Esophagus squamous epithelium (tissue), 5 donors: Measurements from ENCODE around the gene TPD52L1. TPM values are rescaled to one million over a fixed set of nuclear protein-coding genes. Genes with fewer than 3 reads are reported as not detected.

Experiments
- DNase-seq: peaks from one replicate; lab custom pipeline; 2025; lab: John Stamatoyannopoulos, UW
- H3K27ac ChIP-seq, 4 donors: fragments of 200-600 bp; sonication (generic); one replicate each; pipeline ENCODE4 v1.5.1; 2016 to 2019; ENCODE audit warnings: mild to moderate bottlenecking in 1 of 4
- H3K27me3 ChIP-seq, 4 donors: fragments of 200-600 bp; sonication (generic); 1 replicate in 3 of 4; 2 replicates in 1 of 4; pipeline versions ENCODE4 v1.5.1 to v1.6.0; 2017 to 2021; ENCODE audit warnings: antibody characterized with exemption in 1 of 4
- H3K36me3 ChIP-seq, 3 donors: fragments of 200-600 bp; sonication (generic); one replicate each; pipeline ENCODE4 v1.5.1; 2016 to 2019
- H3K4me1 ChIP-seq, 3 donors: fragments of 200-600 bp; sonication (generic); one replicate each; pipeline ENCODE4 v1.5.1; 2017 to 2019
- H3K4me3 ChIP-seq, 4 donors: fragments of 200-600 bp; sonication (generic); 1 replicate in 3 of 4; 2 replicates in 1 of 4; pipeline ENCODE4 v1.5.1; 2016 to 2019; ENCODE audit warnings: mild to moderate bottlenecking in 2 of 4, moderate library complexity in 1 of 4
- H3K9me3 ChIP-seq, 3 donors: fragments of 200-600 bp; sonication (generic); one replicate each; pipeline ENCODE4 v1.5.1; 2016 to 2019
- POLR2A ChIP-seq, 4 donors: fragments of 450-650 bp; IDR thresholded peaks; one replicate each; pipeline ENCODE4 v1.6.1; 2017; ENCODE audit warnings: antibody characterized with exemption in 4 of 4, mild to moderate bottlenecking in 4 of 4, moderate library complexity in 3 of 4
- WGBS, 2 donors: methylation state at CpG; one replicate each; pipeline ENCODE4 v1.1.5; 2018; 5-methylcytosine and 5-hydroxymethylcytosine counted together
- intact Hi-C: fragments of 100-400 bp; cut with DNase I; formaldehyde crosslinking; loops from one replicate; pipeline ENCODE4 v1.15.0; 2022
- total RNA-seq, 4 donors: library from RNA; depleted of rRNA; stranded (reverse); fragments of >200 nt; gene quantifications; one replicate each; pipeline ENCODE4 v1.1.0, GENCODE V29; 2016
- TF ChIP-seq, protein P1 (sequence below), 6 experiments: fragments of 450-650 bp in 4 of 6; fragments of 200-600 bp in 2 of 6; sonication (generic) in 2 of 6; IDR thresholded peaks; one replicate each; pipeline ENCODE4 v1.5.1; 2016 to 2019; ENCODE audit warnings: antibody characterized with exemption in 6 of 6, mild to moderate bottlenecking in 4 of 6, moderate library complexity in 4 of 6
- donor health status: DM: yes; HTN: yes; CAD: no.

TPD52L1 gene
- total RNA-seq, 4 donors from 2014 or later, result 202 to 409 (median 275) TPM

DNA sequence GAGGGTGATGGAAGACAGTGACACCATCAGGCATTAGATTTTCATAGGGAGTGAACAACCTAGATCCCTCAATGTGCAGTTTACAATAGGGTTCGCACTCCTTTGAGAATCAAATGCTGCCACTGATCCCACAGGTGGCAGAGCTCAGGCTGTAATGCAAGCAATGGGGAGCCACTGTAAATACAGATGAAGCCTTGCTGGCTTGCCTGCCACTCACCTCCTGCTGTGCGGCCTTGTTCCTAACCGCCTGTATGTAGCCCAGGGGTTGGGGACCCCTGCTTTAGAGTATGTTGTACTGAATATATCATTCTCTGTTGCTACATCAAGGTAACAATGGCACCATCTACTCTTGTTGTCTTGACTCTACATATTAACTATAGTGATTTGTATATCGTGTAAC lies 37.1 kb downstream of the TPD52L1 start:
- Histone ChIP-seq H3K36me3 (no peaks in the 10 kb centered on the region), H3K9me3 (no peaks in the 10 kb centered on the region), H3K4me3 (no peak overlapping the region), H3K4me1 (peaks cover 30 to 79% (median 43%) of the 10 kb centered on the region in 3 donors), H3K27ac (peak overlapping the region in 3 of 4 donors; percentile 25 to 87 (median 85)), H3K27me3 (no peaks in the 10 kb centered on the region)
- 95 to 98% methylated on average over 4 of the region's 4 CpGs for WGBS, 2 donors
- intact Hi-C loops, result no loop called here
- TF ChIP-seq, protein P1, sequence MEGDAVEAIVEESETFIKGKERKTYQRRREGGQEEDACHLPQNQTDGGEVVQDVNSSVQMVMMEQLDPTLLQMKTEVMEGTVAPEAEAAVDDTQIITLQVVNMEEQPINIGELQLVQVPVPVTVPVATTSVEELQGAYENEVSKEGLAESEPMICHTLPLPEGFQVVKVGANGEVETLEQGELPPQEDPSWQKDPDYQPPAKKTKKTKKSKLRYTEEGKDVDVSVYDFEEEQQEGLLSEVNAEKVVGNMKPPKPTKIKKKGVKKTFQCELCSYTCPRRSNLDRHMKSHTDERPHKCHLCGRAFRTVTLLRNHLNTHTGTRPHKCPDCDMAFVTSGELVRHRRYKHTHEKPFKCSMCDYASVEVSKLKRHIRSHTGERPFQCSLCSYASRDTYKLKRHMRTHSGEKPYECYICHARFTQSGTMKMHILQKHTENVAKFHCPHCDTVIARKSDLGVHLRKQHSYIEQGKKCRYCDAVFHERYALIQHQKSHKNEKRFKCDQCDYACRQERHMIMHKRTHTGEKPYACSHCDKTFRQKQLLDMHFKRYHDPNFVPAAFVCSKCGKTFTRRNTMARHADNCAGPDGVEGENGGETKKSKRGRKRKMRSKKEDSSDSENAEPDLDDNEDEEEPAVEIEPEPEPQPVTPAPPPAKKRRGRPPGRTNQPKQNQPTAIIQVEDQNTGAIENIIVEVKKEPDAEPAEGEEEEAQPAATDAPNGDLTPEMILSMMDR (IDR thresholded peaks at IDR 0.05), result no peak
- TF ChIP-seq POLR2A (IDR thresholded peaks at IDR 0.05), result no peak
- DNase-seq, result no peak

- Histone ChIP-seq H3K27me3 (no peaks in the 10 kb centered on the region), H3K4me3 (no peak overlapping the region), H3K36me3 (no peaks in the 10 kb centered on the region), H3K9me3 (no peaks in the 10 kb centered on the region), H3K27ac (peak overlapping the region; percentile 80 to 87 (median 82)), H3K4me1 (peaks cover 31 to 93% (median 57%) of the 10 kb centered on the region in 3 donors)
- intact Hi-C loops, result no loop called here
- DNase-seq, result peak; percentile 4
- WGBS, 2 donors, result 20 to 27% methylated on average over 5 of the region's 5 CpGs
- TF ChIP-seq, protein P1 (IDR thresholded peaks at IDR 0.05), result peak; percentile 64 to 92 (median 79)
- no peak for TF ChIP-seq POLR2A (IDR thresholded peaks at IDR 0.05)
These were observed 38.5 kb downstream of the TPD52L1 start for GRCh38 chr6:125191916-125192609.

DNA sequence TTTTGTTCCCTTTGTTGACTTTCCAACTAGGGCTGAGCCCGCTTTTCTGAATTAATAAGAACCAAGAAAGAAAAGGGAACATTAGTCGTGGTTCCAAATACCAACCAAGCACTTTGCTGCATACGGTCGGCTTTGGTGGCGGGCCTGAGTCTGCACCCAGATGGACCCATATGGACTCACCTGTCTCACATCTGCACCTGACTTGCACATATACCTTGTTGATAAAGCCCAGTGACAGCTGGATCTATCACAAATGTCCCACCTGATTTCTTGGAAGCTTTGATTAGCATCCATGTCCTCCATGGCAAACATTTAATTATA lies 39.0 kb downstream of the TPD52L1 start:
- WGBS, 2 donors, result 69 to 83% methylated on average over 3 to 5 of the region's 5 CpGs
- no peak for DNase-seq
- Histone ChIP-seq H3K36me3 (no peaks in the 10 kb centered on the region), H3K4me1 (peaks cover 36 to 98% (median 62%) of the 10 kb centered on the region in 3 donors), H3K4me3 (no peak overlapping the region), H3K27ac (peak overlapping the region; percentile 80 to 87 (median 82)), H3K9me3 (no peaks in the 10 kb centered on the region), H3K27me3 (no peaks in the 10 kb centered on the region)
- TF ChIP-seq, protein P1 (IDR thresholded peaks at IDR 0.05), result no peak
- intact Hi-C loops, result no loop called here

- no peak overlapping the region for H3K4me3 ChIP-seq
- H3K36me3 ChIP-seq, result no peaks in the 10 kb centered on the region
- no peak for DNase-seq
- 35 to 44% methylated on average over 2 of the region's 2 CpGs for WGBS, 2 donors
- H3K9me3 ChIP-seq, result no peaks in the 10 kb centered on the region
- TF ChIP-seq POLR2A (IDR thresholded peaks at IDR 0.05), result no peak
- TF ChIP-seq, protein P1 (IDR thresholded peaks at IDR 0.05), result no peak
- H3K4me1 ChIP-seq, result peaks cover 41 to 100% (median 68%) of the 10 kb centered on the region in 3 donors
- H3K27ac ChIP-seq, result peak overlapping the region; percentile 80 to 87 (median 82)
- intact Hi-C loops, result no loop called here
- no peaks in the 10 kb centered on the region for H3K27me3 ChIP-seq
These were observed 39.6 kb downstream of the TPD52L1 start for GRCh38 chr6:125193208-125193607.

DNA sequence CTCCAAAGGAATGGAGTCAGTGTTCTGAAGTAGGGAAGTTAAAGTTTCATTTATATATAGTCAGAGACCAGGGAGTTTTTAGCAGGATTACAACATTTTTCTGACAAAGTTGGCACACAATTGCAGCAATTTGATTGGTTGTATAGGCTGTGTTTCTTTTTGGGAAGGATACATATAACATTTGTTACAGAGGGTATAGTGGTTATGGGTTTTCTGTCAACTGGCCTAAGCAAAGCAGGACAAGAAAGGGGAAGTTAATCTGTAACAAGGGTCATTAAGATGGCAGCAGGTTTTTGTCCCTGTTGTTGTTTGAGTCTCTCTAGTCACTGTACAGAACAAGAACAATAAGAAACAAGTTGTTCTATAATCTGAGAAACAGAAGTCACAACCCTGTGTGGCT lies 41.4 kb downstream of the TPD52L1 start:
- no peak overlapping the region for H3K4me3 ChIP-seq
- H3K27ac ChIP-seq, result peak overlapping the region in 3 of 4 donors; percentile 80 to 87 (median 85)
- H3K36me3 ChIP-seq, result no peaks in the 10 kb centered on the region
- no peak for DNase-seq
- intact Hi-C loops, result no loop called here
- H3K4me1 ChIP-seq, result peaks cover 47 to 100% (median 79%) of the 10 kb centered on the region in 3 donors
- TF ChIP-seq, protein P1 (IDR thresholded peaks at IDR 0.05), result no peak
- TF ChIP-seq POLR2A (IDR thresholded peaks at IDR 0.05), result no peak
- H3K27me3 ChIP-seq, result no peaks in the 10 kb centered on the region
- no peaks in the 10 kb centered on the region for H3K9me3 ChIP-seq
